HG03066 (cell line): Measurements from ENCODE around the gene CLSTN2.

Source experiments
- ATAC-seq: cut with Tn5 transposase; IDR thresholded peaks from one replicate; pipeline ENCODE4 v1.9.1; 2021; ENCODE audit warnings: low read depth; ENCODE audit not compliant: unreplicated experiment

The CLSTN2 gene

GRCh38 chr3:139994891-139995290 lies 59.9 kb downstream of the CLSTN2 start:
- no peak for ATAC-seq

DNA sequence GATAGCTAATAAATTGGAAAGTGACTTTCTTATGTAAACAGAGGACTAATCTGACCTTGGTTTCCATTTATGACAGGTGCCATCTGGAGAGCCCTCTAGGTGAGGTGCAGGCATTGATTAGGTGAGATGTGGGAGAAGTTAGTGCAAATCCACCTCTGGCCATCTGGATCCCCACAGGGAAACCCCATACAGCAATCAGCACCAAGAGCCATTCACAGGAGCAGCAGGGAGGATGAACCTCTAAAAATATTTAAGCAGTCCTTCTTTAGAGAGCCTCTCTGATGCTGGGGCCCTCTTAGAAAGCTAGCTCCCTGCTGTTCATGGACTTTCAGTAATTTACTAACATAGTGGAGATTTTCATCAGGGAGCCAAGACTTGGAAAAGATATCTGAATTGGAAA lies 69.3 kb downstream of the CLSTN2 start:
- no peak for ATAC-seq

DNA sequence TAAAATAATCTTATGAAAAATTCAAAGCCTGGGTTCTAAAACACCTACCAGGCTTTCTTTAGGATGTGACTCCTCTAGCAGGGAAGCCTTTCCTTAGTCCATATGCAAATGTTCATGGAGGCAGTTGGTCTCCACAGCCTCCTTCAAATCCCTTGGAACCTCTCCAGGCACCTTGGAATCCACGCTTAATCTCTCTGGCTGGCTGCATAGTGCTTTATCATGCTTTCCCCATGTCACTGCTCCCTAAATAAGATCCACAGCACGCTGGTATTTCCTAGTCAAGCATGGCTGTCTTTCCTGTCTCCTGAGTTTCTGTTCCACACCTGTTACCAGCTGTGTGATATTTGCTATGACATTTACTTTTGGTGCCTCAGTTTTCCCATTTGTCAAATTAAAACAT lies 71.3 kb downstream of the CLSTN2 start:
- no peak for ATAC-seq

- ATAC-seq = no peak
Measured at GRCh38 chr3:140007081-140007480, 72.1 kb downstream of the CLSTN2 start.

GRCh38 chr3:140007911-140008869 lies 73.2 kb downstream of the CLSTN2 start:
- ATAC-seq = no peak

- ATAC-seq = no peak
Measured at GRCh38 chr3:140010391-140010790, 75.4 kb downstream of the CLSTN2 start.

- ATAC-seq = no peak
Measured at GRCh38 chr3:140011086-140011485, 76.1 kb downstream of the CLSTN2 start.

GRCh38 chr3:140011611-140012277 lies 76.8 kb downstream of the CLSTN2 start:
- ATAC-seq = no peak

- ATAC-seq = no peak
Measured at GRCh38 chr3:140013220-140013619, 78.2 kb downstream of the CLSTN2 start.

DNA sequence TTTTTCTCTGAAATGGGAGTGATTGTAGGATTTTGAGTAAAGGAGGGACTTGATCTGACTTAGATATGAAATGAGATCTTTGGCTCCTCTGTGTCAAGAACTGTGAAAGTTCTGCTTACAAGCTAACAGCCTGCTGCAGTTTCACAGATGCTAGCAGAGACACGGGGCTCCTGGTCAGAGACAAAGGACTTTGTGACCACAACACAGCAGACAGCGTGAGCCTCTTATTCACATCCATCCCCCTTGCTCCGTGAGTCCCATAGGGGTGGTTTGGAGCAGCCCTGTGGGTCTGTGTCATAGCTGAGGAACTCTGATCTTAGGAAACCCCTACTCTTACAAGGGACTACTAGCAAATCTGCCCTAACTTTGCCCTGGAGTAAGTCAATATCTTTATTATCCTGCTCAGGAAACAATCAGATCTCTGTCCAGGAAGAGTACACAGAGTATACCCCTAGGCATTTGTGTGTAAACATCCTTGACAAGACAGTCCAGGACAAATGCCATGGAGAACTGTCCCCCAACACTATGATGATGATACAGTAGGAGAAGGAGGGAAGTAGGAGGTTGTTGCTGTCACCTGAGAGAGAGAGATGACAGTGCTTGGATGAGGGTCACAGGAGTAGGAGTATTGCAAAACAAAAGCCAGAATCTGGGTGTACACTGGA lies 80.0 kb downstream of the CLSTN2 start:
- ATAC-seq = no peak

GRCh38 chr3:140015741-140016140 lies 80.8 kb downstream of the CLSTN2 start:
- no peak for ATAC-seq

GRCh38 chr3:140018556-140018955 lies 83.6 kb downstream of the CLSTN2 start:
- ATAC-seq = no peak

- ATAC-seq = no peak
Measured at GRCh38 chr3:140019946-140020345, 85.0 kb downstream of the CLSTN2 start.

- ATAC-seq = no peak
Measured at GRCh38 chr3:140020541-140020940, 85.6 kb downstream of the CLSTN2 start.

- no peak for ATAC-seq
Measured at GRCh38 chr3:140021269-140021668, 86.3 kb downstream of the CLSTN2 start.

GRCh38 chr3:140022066-140022770 lies 87.2 kb downstream of the CLSTN2 start:
- ATAC-seq = no peak

- ATAC-seq = no peak
Measured at GRCh38 chr3:140023616-140024530, 88.9 kb downstream of the CLSTN2 start.

DNA sequence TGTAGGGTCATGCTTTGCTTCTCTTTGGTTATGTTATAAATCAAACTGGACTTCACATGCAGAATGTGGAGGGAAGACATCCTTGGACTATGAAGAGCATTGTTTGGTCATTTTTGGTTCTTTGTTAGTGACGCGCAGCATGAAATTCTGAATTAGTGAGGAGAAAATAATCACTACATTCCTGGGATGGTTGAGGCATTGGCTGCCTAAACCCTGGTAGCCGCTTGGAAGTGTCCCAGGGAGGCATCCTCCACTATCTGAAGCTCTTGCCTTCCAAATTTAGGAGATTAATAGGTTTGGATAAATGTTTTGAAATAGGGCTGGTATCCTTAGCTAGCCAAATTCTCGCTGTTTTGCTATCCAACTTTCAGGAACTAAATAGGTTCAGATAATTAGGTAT lies 96.2 kb downstream of the CLSTN2 start:
- ATAC-seq = no peak

DNA sequence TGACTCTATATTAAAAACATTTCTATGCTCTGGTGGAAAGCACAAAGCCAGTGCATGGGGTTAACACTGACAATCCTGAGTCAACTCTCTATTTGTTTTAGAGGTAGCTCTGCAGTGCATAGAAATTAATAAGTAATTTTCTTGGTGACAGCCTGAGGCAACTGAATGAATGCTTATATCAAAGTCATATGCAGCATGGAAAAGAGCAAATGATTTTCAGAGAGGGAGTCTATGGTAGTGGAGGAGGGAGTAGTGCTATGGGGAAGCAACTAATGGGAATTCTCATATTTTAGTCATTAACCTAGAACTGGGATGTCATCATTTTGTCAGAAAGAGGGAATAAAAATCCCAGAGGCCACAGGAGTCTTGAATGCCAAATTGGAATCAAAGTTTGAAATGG lies 99.1 kb downstream of the CLSTN2 start:
- no peak for ATAC-seq

DNA sequence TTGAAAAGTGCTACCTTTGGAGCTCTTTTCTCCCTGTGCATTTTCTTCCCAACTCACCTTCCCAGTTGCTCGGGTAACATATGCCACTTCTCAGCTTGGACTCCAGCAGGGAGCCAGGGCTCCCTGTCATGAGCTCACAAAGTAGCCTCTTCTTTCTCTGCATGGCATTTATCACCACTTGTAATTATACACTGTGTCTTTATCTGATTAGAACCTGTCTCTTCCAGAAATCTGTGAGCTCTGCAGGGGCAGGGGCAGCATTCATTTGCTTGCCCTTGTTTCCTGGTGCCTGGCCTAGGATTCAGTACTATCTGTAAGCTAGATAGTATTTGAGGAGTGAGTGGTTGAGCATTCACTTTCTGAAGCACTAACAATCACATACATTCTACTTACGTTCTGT lies 100.9 kb downstream of the CLSTN2 start:
- no peak for ATAC-seq
